DMS153 (cell line): ENCODE data around the gene VWA3B.

ENCODE experiments used
- DNase-seq: peaks from one replicate; lab custom pipeline; 2025; lab: John Stamatoyannopoulos, UW

Gene VWA3B

GRCh38 chr2:98334439-98335078 lies 247.6 kb downstream of the VWA3B start:
- peak; percentile 20 for DNase-seq

- DNase-seq: no peak
Measured at GRCh38 chr2:98335271-98335670, 248.3 kb downstream of the VWA3B start.

GRCh38 chr2:98341241-98341640 lies 254.3 kb downstream of the VWA3B start:
- DNase-seq: no peak

DNA sequence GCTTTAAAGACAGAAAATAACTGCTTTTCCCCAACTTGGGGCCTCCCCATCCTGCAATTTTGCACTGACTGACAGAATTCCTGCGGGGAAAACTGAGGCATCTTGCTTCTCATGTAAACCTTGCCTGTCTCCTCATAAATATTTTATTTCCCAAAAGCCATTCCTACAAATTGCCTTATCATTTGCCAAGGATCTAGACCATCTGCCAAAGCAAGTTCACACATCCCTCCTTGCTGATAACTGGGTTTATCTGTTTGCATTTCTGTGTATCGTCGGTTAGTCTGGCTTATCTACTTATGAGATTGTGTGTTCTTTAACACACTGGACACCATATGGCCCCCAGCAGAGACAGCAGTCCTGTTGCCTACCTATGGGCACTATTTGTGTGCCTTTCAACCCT lies 256.3 kb downstream of the VWA3B start:
- no peak for DNase-seq

DNA sequence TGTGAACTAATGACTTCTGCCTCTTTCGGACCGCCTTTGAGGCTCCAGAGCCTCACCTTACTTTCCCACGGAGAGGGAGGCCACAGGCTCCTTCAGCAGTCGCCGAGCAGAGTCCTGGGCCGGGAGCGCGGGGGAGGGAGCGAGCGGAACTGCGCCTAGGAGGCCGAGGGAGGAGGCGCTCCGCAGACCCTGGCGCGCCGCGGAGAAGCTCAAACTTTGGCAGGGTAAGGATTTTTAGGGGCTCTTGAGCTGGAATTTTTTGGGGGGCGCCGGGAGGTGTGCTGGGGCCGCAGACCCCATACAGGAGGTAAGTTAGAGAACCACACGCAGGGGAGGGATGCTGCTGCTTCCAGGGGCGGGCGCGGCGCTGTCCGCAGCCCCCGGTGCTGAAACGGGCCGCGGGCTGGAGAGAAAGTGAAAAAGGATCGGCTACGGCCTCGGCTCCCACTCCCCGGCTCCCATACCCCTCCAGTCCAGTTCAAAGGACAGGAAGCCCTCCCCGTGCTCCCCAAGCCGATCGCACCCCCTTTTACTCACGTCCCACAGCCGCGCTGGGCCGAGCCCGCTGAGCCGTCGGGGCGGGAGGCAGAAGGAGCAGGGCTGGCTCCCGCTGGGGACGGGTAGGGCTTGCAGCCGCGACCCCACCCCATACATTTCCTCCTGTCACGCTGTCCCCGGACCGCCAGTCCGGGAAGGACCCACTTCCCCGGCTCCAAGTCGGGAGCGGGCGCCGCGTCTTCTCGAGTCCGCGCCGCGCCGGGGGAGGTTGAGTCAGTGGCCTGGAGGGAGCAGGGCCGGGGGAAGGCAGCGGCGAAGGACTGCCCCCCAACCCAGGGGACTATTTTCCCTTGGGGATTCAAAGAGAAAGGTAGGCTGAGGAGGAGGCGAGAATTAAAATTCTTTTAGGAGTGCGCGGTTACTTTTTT lies 259.6 kb downstream of the VWA3B start, which contains the start of gene CNGA3:
CNGA3 (plus strand) TSS at position 146 of the 926 bp plus-strand sequence. CDS start 23,520 bp downstream, outside the sequence.
- no peak for DNase-seq

GRCh38 chr2:98347298-98348065 lies 260.5 kb downstream of the VWA3B start:
- no peak for DNase-seq

DNA sequence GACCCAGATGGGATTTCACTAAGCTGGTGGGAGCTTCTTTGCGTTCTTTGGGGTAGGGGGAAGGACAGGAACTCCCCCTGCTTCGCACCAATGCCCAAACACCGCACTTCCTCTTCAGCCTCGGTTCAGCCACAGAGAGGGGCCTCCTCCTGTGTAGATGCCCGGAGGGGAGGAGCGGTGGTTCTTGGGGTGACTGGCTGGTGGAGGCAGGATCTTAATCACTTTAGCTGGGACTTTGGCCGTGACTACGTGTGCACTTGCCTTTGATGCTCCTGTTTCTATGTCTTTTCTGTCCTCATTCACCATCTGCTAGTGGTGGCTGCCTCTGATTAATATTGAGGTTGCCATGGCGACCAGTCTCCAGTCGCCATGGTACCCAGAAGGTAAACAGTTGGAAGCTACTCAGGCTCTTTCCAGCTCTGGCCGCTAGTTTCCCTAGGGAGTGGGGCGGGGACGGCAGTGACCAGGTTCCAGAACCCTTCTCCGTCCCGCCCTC lies 261.1 kb downstream of the VWA3B start:
- peak; percentile 68 for DNase-seq

DNA sequence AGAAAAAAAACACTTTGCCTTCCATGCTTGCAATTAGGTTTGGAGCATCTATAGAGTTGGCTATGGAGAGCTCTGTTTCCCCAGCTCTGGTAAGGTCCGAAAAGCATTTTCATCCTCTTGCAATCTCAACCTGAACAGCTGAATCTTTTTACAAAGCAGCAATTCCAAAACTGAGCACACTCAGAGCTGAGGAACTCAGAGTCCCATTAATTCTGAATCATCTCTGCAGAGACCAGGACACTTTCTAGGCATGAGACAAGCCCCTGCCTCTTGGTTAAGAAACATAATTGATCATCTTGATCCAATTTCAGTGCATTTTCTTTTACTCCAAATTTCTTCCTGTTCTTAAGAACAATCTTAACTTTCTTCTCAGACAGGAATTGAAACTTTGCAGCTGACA lies 263.4 kb downstream of the VWA3B start:
- no peak for DNase-seq

GRCh38 chr2:98355881-98356280 lies 268.9 kb downstream of the VWA3B start:
- DNase-seq: no peak

GRCh38 chr2:98356729-98357128 lies 269.8 kb downstream of the VWA3B start:
- DNase-seq: peak; percentile 63

DNA sequence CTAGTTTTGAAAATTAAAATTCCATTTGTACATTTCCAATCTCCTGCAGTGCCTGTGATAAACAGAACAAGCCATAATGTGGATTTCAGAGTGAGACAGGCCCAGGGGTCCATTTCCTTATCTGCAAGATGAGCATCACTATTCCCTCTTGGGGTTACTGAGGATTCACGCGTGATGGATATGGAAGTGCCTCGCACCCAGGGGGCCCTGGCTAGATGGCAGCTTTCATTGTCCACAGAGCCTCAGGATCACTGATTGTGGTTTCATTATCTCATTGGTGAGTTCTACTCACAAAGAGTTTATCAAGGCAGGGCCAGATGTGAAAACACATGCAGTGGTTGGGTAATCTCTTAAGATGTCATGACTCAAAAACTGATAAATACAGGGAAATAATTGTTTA lies 270.9 kb downstream of the VWA3B start:
- DNase-seq: no peak

GRCh38 chr2:98359986-98360385 lies 273.0 kb downstream of the VWA3B start:
- DNase-seq: no peak
